NCI-H146 treated with DMSO at 0.1 percent for 48 hours (cell line): ENCODE measurements around the gene EYA4.

Experiments used
- DNase-seq: peaks from one replicate; lab custom pipeline; 2025; ENCODE audit not compliant: unreplicated experiment; lab: John Stamatoyannopoulos, UW

Gene EYA4

DNA sequence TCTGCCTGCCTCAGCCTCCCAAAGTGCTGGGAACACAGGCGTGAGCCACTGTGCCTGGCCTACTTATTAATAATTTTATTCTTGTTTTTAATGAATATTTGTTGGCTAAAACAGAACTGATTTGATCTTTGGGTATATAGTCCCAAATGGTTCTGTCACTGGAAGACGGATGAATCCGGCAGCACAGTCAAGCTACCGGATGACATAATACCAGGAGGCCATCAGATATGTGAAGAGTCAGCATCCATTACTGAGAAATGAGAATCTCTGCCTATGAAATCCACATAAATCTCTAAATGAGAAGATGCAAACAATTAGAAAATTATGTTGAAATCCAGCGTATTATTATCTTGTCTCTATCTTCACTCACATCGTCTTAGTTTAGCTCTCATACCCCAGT, 263.0 kb downstream of the EYA4 start:
- DNase-seq, result no peak

DNA sequence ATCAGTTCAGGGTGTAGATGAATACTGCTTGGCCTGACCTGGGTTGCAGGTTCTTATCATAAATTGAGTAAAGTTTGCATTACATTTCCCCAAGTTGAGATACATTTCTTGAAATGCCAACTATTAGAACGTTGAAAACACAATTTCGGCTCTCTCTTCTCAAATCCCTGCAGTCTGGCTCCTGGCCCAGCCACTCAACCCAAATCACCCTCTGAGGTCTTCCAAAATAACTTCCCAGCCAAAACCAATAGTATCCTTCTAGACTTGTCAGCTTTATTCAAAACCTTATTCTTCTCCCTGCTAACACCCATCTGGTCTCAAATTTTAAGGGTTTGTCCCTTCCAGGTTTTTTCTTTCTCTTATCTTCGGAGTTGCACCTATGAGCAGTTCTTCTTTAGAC, 263.6 kb downstream of the EYA4 start:
- DNase-seq, result no peak

DNA sequence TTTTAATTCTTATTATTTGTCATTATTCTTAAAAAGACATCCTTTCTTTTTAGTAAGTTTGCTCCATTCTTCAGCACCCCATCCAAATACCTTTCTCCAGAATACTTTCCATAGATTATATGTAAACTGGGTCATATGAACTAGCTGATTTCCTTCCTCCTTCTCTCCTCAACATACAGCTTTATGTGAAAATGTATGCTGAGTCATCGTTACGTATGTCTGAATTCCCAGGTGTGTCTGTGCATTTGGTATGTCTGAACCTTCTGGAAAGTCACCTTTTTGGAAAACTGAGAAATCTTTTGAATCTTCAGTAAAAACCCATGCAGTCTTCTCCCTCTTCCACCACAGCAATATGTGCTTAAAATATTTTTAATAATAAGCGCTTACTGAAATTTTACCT, 264.5 kb downstream of the EYA4 start:
- DNase-seq, result no peak

DNA sequence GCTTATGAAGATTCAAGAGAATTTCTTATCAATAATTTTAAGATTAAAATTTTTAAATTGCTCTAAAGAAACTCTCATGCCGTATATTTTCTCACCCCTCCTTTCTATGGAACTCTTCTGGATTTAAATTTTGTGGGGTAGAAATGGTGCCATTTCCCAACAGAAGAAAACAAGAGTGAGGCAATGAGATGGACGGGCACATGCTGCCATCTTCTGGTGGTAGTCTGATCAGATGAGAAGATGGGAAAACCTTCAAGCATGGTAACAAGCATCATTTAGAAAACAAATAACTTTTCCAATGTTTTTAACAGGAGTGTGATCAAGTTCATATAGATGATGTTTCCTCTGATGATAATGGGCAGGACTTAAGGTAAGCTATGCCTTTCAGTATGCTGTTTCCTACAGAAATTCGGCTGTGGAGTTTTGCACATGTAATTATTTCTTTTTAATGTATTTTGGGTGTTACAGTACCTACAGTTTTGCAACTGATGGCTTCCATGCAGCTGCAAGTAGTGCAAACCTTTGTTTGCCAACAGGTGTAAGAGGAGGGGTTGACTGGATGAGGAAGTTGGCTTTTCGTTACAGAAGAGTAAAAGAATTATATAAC, 271.4 kb downstream of the EYA4 start:
- DNase-seq, result peak; percentile 58

DNA sequence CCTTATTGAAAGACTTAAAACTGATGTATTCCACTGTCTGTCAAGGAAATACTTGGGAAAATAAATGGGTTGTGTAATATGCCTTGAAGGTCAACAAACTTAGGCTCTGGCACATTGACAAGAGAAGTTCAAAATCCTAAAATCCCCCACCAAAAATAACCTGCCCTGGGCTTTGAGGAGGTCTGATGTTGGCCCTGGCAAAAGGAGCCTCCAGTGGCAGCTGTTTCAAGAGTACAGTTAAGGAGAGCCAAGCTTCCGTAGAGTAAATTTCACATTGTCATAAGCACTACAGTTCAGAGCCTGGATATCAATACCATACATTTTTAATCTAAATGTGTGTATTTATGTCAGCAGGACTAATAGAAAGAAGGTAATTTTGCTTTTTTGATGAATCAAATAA, 282.7 kb downstream of the EYA4 start:
- no peak for DNase-seq

DNA sequence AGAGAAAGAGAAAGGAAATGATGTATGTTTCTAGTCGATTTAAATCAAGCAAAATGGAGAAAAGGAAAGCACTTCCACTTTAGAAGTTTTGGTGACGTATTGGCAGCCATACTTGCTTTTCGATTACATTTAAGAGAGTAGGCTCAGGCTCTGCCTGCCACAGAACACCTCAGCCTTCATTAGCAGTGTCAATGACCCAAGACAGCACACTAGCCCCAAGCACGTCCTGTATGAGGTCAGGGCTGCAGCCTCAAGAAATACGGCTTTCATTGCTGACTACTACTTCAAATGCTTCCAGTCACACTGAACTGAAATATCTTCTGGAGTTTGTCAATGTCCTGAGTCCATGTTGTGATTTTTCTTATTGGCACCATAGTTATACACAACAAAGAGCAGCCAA, 285.3 kb downstream of the EYA4 start:
- DNase-seq, result no peak

DNA sequence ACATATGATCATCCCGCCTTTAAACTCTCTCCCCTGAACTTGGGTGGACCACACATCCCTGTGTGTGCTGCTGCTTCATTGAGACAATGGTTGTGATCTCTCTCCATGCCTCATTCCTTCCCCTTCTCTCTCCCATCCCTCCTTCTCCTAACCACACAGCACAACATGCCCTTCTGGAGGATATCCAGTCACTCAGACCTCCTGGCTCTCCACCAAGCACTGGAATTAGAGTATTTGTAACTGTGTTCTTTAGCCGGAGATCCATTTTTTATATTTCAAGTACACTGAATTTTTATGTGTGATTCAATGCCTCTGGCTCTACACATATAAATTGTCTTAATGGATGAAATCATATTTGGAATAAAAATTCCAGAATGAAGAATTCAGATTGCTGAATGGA, 287.4 kb downstream of the EYA4 start:
- DNase-seq, result no peak

DNA sequence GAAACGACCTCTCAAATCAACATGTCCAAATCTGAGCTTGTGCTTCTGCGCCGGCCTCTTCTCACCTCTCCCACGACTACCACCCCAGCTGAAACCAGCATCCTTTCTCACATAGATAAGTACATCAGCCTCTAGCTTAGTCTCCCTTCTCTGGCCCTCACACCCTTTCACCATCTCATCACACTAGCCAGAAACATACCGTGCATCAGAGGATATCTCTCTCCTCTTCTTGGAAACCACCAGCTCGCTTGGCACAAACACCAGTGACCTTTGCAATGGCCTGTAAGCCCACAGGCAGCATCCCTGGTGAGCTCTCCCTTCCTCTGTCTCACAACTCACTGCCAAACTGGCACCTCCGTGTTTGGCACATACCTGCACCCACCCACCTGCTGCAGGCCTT, 291.8 kb downstream of the EYA4 start:
- DNase-seq, result no peak

DNA sequence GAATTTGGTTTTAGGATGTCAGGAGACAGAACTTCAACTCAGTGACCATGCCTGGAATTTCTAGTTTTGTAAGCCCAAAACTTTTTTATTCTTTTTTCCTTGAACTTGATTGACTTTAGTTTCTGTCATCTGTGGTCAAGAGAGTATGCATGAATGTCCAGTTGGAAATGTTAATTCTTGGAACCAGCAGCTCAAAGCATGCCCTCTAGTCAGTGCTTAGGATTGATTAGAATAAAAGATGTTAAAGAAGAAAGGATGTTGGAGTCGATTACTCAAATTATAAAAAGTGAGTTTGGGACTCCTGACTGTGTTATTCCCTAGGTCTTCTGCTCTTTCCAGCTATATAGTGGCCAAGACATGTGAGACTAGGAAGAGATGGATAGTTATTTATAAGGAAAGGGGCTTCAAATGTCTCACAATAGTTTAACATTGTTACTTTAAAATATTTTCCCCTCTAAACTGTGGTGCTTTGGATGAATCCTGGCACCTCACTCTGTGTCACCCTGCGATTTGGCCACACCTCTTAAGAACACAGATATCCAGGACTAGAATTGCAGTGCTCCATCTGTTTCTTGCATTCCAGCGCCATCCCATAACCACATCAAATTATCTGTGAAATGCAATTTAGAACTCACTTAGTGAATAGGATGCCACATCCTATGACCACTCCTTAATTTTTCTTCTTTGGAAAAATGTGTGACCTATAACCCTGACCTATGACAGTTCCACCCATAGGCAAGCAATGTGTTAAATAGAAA, 298.5 kb downstream of the EYA4 start:
- no peak for DNase-seq

DNA sequence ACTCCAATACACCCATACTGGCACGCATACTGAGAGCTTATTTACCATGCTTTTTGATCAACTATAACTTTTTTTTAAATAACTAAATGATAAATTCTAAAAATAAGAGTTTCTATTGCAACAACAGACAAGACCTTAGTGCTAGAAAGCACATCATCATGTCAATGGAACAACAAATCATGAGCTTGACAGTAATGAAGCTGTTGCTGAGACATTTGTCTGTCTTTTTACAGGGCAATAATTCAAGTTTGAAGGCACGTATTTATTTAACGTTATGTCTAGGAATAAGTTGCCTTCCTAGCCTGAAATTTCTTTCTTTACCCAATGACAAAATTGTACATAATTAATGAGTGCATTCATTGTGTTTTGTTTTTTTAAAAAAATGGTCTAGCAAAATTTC, 299.2 kb downstream of the EYA4 start:
- DNase-seq, result no peak

DNA sequence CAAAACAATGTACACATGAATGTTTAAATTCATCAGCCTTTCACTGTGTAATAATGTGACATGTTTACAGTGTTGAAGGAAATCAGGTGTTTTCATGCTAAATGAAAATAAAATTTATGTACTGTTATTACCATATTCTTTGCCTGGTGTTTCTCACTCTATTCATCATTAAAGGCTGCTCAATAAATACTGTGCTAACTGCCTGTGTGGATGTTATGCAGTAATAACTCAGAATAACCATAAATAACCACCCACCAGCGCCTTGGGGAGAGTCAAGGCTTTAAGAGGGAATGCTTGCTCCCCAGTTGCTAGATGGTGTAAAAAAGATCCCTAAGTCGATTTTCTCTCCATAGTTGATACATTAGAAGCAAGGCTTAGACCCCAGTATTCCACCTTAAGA, 299.9 kb downstream of the EYA4 start:
- DNase-seq, result no peak

DNA sequence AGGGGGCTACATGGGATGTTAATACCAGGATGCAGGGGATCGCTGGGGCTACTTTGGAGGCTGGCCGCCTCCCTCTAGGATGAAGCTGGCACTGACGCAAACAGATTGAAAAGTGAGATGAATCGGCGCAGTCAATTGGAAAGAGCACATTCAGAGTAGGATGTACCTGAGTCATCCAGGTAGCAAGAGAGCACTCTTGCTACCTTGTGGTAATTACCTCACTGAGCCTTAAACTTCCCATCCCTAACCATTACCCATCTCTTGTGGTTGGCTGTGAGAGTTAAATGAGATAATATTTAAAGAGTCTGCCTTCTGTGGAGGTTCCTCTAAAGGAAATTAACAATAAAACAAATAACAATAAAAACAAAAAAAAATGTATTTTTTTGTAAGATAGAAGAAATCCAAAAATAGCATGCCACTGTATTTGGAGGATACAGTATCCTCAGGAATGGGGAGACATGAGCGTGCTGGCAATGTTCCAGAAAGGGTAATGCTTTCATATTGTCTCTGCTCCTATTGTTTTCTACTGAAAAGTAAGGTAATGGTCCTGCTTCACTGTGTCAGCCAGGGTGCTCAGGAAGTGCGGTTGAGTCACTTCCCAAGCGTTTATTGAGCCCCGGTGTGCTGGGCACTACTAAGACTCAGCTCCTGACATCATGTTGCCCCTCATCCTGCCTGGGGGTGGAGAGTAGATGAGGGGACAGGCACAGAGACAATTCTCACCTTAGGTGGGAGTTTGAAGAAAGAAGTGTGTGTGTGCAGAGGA, 301.1 kb downstream of the EYA4 start:
- no peak for DNase-seq

DNA sequence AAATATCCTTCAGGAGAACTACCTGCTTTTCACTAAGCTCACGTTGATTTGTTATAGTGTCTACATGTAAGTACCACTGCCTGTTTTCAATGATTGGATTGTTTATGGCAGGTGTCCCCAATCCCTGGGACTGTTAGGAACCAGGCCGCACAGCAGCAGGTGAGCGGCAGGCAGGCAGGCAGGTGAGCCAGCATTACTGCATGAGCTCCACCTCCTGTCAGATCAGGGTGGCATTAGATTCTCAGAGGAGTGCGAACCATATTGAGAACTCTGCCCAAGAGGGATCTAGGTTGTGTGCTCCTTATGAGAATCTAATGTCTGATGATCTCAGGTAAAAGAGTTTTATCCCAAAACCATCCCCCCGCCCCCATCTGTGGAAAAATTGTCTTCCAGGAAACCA, 303.3 kb downstream of the EYA4 start:
- DNase-seq, result peak; percentile 31

DNA sequence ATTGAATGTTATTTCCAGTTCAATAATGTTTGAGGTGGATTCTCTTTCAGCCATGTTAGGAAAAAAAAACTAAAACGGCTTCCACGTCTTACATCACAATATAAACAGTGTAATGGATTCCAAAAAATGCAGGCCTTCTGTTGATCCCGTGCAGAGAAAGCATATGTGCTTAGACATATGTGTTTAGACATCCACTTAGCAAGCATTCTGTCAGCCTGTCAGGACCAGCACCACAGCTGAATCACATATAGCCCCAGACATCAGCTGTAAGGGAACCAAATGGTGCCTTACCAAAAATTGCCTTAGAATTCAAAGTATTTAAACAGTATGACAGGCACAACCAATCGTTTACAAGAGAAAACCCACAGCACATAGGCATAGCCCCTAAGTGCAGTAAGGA, 304.9 kb downstream of the EYA4 start:
- DNase-seq, result no peak

DNA sequence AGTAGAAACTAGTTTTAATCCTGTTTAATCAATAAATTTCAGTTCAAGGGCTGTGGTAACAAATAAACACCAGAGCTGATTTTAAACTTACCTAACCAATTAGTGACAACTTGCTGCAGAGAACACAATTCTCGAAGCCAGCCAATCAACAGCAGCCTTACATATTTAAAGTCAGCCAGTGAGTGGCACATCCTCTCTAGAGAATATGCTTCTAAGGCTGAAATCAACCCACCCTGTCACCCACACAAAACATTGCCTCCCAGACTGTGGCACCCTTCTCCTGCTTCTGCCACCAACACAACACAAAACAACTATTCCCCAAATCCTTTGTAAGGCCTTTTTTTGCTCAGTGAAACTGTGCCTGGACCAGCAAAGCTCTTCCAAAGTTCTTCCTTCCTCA, 306.0 kb downstream of the EYA4 start:
- no peak for DNase-seq

DNA sequence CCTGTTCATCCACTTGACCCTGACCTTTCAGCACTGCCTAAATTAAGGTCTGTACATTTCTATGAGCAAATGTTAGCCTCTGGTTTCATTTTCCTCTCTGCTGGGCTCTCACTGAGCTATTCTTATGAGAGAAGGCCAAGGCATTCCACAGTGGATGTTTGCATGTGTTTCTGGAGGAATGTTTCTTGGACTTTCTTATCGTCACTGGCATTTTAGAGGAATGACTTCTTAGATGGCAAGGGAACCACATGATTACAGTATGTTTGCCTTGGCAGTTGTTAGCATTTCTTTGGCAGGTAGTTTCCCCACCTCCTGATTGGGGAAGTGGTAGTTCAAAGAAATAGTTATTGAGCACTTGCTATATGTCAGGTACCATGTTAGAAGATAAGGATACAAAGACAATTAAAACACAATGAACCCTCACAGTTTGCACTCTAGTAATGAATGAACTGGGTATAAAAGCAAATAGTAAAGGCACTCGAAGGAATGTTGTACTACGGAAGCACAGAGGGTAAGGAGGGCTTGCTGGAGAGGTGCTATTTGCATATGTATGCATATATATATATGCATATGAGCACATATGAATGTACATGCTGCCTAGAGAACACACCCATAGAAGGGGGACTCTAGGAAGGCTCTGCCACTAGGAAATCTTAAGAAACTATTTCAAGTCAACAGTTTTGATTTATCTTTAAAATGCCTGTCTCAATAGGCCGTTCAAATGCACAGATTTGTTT, 307.4 kb downstream of the EYA4 start:
- DNase-seq, result no peak

DNA sequence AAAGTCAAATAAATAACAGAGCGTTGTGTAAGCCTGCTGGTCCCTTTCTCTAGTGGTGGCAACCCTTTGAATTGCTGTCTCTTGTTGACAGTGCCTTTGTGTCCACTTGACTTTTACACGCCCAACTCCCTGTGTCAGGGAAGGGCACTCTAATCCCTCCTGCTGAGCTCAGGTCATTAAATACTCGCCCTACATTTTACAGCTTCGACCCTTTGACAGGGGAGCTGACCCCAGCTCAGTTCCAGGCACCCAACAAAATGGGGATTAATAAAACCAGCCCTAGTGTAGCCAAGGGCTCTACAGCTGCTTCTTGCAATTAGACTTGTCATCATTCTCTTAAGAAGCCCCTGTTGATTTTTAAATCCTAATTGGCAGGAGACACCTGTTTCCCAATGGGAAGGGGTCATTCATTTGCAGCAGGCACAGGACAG, 308.2 kb downstream of the EYA4 start:
- peak; percentile 69 for DNase-seq

DNA sequence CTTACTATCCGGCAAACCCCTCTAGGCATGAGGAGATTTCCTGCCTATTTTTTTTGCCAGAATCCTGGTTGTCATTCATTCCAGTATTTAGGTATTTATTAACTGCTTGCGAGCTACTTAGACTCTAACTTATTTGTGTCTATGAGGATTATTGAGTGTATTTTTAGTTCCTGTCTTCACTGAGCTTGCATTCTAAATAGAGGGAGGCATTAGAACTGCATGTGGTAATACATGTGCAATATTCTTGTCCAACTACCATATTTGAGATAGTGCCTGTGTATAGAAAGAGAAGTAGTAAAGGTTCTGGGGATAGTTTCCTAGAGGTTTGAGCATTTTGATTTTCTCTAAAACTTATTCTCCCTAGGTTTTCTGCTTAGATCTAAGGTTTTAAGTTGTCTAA, 308.9 kb downstream of the EYA4 start:
- DNase-seq, result no peak

DNA sequence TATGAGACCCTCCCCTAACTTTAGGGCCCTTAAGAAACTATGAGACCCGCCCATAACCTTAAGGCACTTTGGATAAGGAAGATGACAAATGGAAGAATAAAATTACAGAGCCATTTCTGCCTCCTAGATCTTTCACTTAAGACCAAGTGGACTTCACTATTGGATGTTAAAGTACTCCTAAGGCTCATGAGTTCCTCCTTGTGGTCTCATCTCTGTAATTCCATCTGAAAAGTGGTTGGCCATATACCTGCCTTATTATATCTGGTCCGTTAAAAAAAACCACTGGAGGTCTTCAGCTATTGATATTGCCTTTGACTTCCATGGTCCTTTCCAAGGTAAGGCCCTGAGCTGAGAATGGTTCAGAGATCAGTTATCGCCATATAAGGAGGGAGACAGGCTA, 310.3 kb downstream of the EYA4 start:
- no peak for DNase-seq

DNA sequence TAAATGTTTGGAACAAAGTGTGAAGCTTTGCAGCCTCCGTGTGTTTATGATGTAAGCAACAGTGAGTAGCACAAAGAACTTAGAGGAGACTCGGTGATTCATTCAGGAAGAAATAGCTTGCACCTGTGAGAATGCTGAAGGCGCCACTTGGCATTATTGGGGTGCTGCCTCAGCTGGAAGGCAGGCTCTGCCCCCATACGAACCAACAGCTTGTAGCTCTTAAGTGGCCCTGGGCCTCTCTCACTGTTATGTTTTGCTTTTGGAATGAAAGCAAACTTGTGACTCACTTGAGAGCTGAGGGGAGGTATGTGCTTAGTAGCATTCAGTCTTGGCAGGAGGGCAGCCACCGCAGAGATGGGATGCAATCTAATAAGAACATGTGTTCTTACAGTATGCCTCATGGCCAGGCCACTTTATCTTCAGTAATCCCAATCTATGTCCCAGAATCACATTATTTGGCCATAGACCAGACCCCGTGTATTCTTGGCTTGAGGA, 310.7 kb downstream of the EYA4 start:
- DNase-seq, result no peak

DNA sequence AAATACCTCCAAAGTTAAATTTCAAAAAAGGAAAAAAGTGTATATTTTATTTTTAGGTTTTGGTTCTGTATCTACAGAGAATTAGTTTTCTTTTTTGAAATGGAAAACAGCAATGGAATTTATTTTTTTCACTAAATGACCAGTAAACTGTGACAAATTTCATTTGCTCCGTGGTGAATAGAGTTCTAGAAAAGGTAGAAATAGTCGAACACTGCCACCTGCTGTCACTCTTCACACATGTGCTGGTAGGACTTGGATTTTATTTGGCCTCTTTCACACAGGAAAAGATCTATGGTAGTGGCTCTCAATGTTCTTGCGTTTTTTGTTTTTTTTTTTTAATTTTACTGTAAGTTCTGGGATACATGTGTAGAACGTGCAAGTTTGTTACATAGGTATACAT, 312.5 kb downstream of the EYA4 start:
- DNase-seq, result peak; percentile 56
